Stimulated activated CD4-positive, alpha-beta T cell treated with anti-CD3 and anti-CD28 coated beads, Interleukin-15, amount 100 ng/mL, for 1 hour (primary cell): ENCODE results near the gene RAN.
"Not testable (repeated sequence)": the region's sequence is repeated elsewhere in the genome, so short reads cannot be mapped to it uniquely, and the experiment has no call there.

Source experiments
- DNase-seq, 2 donors: peaks; one replicate each; pipeline ENCODE4 v3.0.0-alpha.2; 2020; ENCODE audit warnings: low read depth in 1 of 2, low spot score in 1 of 2

Gene RAN

DNA sequence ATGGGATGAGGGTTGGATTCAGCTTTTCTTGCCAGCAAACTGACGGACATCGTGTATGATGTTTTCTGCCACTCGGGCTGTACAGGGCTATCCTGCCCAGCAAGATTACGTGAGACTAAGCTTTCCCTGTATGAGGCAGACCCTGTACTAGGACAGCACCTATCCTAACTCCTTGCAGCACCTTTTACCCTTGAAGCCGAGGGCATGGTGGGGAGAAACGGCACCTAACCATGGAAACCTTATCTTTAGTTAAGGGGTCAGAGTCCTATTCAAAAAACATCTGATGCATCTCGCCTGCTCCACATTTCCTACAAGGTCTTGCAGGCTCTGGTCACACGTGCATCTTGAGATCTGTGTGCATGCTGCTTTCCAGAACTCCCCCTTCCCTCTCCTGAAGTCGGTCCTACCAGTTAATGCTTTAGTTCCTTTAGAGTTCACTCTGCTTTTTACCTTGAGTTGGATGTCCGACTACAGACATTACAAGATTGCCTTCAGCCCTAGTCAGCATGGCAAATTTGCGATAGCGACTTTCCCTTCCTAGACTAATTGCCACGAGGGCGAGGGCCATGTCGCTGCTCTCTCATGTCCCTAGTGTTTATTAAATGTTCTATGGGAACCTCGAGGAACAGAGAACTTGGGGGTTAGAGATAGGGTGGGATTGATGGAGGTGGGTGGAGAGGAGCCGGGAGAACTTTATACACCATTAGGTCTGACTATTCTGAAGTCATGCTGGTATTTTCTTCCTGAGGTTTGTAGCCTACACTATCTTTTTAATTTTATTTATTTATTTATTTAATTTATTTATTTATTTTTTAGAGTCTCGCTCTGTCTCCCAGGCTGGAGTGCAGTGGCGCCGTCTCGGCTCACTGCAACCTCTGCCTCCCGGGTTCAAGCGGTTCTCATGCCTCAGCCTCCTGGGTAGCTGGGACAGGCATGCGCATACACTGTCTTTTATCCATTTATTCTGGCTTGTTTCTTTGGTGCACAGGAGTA, 6.6 kb downstream of the RAN start:
- no peak for DNase-seq

DNA sequence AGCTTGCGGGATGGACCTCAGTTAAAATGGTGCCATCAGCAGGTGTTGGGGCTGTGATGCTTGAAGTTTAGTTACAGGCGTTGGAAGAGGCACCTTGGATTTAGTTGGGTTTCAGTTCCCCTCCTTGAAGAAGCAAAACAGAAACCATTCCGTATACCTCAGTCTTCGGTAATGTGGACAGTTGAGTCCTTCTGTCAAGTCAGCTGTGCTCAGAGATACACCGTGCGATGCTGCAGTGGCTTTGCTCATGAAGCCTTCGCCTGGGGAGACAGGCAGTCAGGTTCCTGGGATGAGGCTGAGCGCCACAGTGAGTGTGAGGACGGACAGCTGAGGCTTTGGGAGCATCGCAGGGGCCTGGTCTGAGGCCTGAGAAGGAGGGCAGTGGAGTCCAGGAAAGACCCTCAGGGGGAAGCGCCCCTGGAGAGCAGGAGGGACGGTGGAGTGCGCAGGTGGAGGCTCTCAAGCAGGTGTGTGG, 7.4 kb downstream of the RAN start:
- DNase-seq, result no peak

DNA sequence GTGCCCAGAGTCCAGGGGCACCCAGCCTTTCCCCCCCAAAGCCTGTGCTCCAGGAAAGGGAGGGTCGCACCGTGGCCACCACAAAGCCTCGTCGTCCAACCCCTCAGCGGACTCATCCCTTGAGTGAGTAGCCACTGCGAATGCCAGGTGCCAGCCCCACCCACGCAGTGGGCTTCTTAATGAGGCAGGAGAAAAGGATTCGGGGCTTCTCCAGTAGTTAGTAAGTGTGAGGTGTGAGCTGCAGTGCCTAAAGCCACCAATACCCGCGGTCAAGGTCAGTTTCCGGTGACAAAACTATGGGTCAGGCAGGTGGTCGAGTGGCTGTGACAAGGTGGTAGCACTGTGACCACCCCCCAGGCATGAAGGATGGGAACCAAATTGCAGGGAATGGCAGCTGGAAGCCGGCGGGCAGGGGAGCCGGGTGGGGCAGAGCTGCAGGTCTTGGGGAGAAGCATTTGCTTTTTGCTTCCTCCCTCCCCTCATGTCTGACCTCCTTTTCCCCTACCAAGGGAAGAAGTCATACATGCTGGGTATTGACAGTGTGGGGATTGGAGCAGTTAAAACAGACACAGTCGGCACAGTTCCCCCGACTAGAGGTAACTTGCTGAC, 8.0 kb downstream of the RAN start:
- no peak for DNase-seq

DNA sequence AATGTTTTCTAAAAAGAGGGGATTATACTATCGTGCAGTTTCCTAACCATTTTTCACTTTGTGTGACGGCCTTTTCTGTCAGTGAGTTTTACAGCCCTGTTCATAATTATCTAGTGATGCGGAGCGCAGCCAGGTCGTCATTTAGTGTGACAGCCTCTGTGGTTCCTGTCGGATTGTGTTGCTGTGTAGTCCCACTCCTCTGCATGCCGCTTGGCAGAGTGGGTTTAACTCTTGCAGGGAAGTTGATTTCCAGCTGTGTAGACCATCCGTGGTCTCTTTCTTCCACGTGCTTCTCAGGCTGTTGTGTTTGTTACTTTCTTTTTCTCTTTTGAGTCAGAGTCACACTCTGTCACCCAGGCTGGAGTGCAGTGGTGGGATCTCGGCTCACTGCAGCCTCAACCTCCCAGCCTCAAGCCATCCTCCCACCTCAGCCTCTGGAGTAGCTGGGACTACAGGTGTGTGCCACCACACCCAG, 8.6 kb downstream of the RAN start:
- no peak for DNase-seq

DNA sequence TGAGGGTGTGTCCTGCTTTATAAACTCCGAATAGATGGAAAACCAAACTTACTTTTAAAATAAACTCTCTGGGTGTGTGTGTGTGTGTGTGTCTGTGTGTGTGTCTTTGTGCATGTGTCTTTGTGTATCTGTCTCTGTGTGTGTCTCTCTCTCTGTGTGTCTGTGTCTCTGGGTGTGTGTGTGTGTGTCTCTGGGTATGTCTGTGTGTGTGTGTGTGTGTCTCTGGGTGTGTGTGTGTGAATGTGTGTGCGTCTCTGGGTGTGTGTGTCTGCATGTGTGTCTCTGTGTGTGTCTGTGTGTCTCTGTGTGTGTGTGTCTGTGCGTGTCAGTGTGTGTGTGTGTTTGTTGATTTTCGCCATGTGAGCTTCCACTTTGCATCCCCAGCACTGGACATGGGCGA, 9.2 kb downstream of the RAN start:
- DNase-seq, result no peak

DNA sequence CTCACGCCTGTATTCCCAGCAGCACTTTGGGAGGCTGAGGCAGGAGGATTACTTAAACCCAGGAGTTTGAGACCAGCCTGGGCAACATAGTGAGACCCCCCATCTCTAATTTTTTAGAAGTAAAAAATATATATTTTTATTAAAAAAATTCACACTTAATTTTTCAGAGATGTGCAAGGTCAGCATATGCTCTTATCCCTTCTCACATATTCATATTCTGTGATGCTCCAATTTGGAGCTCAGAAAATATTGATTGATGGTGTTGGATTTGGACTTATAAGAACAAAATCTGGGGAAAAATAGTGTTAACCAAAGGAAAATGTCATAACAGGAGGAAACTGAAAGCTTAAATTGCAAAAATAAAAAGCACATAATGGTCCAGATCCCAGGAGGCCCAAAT, 9.7 kb downstream of the RAN start:
- no peak for DNase-seq

DNA sequence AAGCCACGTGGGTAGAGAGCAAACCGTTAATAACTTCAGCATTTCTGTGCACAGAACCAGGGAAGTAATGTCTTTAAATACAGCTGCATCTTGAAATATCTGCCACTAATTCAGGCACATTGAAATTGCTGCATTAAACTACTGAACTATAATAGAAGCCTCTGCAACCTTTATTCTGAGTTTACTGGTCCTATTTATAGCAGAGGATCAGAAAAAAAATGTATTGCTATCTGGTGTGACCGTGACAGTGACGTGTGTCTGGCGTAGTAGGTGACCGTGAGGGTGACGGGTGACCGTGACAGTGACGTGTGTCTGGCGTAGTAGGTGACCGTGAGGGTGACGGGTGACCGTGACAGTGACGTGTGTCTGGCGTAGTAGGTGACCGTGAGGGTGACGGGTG, 15.3 kb downstream of the RAN start:
- not testable (repeated sequence) for DNase-seq

DNA sequence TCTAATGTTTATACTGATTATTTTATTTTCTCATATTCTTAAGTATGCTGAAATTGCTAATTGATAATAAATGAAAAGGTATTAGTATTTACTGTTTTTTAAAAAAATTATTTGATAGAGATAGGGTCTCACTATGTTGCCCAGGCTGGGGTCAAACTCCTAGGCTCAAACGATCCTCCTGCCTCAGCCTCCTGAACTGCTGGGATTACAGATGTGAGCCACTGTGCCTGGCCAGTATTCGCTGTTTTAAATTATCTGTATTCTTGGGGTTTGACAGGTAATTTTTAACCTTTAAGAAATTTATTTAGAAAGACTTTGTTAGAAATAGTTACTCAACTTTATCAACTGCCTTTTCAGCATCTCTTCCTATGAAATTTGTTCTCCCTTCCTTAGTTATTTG, 32.2 kb downstream of the RAN start:
- DNase-seq, result no peak

DNA sequence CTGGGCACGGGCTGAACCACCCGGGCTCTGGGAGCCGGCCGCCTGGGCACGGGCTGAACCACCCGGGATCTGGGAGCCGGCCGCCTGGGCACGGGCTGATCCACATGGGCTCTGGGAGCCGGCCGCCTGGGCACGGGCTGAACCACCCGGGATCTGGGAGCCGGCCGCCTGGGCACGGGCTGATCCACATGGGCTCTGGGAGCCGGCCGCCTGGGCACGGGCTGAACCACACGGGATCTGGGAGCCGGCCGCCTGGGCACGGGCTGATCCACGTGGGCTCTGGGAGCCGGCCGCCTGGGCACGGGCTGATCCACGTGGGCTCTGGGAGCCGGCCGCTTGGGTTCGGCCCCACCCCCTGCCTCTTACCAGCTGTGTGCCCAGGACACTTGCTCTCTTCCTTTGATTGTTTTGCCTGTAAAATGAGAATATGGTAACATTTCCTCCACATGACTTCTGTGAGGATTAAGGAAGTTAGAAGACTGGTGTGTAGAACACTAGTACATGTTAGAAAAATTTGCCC, 33.1 kb downstream of the RAN start:
- not testable (repeated sequence) for DNase-seq

DNA sequence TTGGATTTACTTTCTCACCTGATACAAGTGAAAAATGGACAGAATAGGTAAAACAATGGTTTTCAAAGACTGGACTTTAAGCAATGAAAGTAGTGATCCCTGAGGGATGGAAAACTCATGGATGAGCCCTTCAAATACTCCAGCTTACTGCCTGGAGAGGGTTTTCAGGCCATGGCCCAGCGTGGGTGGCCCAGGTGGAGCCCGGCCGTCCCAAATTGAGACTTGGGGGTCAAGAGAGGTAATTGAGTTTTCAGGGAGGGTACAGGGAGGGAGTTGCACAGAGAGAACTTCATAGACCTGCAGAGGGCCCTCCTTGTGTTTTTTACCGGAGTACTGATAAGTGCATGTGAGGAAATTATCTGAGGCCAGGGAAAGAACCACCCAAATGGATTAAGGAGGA, 37.2 kb downstream of the RAN start:
- DNase-seq, result no peak

DNA sequence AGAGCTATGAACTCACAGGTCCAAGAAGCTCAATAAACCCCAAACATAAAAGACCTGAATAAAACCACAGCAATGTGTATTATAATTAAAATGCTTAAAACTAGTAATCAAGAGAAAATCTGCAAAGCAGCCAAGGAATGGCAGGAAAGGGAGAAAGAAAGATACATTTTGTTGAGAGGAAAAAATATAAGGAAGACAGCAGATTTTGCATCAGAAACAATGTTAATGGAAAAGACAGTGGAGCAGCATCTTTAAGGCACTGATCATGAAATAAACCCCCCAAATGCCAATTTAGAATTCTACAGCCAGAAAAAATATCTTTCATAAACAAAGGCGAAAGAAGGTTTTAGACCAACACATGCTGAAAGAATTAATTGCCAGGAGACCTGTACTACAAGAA, 39.3 kb downstream of the RAN start:
- no peak for DNase-seq

DNA sequence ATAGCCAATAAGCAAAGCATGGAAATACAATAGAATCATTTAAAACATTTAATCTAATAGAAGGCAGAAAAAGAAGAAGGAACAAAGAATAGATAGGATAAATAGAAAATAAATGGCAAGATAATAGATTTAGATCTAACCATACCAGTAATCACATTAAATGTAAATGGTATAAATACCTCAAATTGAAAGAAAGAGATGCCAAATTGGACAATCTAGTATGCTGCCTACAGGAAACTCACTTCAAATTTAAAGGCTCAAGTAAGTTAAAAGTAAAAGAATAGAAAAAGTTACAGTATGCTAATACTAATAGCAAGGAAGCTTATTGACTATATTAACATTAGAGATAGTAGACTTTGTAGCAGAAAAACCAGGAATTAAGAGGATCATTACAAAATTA, 40.1 kb downstream of the RAN start:
- DNase-seq, result no peak

DNA sequence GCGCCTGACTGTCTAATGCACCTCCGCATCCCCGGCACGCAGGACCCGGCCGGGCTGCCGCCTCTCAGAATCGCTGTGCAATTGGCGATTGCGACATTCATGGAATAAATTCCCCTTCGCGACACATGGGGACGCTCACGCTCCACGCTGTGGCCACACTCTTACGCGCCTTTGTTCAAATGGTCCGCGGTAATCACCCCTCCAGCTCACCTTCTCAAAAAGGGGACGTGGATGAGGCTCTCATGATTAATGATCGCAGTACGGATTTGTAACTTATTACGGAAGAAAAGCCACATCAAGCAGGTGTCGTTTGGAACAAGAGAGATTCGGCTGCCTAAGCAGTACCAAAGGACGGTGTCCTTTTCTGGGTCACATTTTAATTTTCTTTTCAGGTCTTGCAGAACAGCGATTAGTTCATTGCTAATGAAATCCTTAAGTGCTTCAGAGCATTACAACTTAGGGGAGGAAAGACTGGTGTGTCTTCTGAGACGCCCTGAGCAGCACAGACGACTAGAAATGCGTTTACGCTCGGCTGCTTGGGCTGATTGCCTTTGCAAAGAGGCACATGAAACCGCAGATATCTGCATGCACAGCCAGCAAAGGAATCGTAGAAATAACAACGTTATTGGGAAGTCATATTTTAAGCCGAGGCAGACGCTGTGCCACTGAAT, 44.5 kb downstream of the RAN start:
- no peak for DNase-seq

DNA sequence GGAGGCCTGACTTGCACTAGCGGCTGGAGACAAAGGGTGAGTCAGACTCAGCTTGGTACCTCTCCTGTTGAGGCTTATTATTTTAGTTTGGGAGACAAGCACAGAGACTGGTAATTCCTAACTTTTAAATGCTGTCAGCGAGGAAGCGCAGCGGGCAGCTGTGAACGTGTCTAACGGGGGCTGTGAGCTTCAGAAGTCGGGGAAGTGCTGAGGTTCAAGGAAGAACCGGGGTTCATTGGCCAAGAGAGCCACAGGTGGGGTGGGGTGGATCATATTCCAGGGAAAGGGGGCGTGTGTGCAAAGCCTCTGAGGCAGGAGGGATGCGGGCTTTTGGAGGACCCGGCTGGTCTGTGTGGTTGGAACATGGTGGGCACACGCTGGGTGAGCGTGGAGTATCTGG, 45.7 kb downstream of the RAN start:
- DNase-seq, result no peak

DNA sequence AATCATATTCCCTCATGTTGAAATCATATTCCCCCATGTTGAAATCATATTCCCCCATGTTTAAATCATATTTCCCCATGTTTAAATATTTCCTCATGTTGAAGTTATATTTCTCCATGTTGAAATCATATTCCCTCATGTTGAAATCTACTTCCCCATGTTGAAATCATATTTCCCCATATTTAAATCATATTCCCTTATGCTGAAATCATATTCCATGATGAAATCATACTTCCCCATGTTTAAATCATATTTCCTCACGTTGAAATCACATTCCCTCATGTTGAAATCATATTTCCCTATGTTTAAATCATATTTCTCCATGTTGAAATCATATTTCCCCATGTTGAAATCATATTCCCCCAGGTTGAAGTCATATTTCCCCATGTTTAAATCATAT, 47.2 kb downstream of the RAN start:
- DNase-seq, result no peak

DNA sequence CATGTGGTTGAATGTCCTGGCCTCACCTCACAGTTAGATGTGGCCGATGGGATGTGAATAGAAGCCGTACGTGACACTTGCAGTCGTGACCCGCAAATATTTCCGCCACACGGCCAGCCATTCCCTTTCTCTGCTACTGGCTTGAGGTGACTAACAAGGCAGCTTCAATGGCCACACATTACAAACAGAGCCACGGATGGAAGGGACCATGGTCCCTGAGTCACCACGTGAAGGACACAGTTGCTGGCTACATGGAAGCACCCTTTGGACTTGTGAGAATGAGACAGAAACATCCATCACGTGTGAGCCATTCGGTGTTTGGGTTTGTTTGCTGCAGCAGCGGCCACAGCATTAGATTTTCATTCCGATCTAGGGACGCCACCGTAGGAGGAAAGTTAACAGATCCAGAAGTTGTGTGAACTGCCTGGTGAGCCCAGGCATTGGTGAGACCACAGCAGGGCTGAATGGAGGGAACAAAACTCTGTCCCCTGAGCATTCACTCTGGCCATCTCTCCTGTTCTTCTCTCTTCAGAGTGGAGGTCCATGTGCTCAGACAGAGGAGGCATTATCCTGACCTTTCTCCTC, 48.3 kb downstream of the RAN start:
- no peak for DNase-seq

DNA sequence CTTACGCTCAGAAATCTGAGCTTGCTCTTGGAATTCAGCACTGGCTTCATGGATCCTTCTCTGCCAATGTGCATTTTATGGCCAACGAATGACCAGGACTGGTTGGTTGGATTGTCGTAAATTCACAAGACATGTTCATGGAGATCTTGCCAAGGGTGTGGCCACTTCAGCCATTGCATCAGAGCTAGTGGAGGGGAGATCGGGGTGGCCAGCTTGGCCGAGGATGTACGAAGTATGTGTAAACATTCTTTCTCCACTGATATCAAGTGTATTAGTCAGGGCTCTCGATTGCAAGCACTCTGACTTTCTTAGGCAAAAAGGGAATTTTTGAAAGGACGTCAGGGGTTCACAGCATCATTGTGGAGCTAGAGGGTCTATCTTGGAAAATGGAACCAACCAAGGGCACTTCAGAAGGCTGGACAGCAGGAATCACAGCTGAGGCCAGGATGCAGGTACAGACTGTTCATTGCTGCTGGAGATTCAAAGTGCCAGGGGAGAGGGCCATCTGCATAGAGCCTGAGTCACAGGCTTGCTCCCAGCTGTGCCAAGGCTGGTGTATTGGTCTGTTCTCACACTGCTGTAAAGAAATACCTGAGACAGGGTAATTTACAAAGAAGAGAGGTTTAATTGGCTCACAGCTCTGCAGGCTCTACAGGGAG, 49.0 kb downstream of the RAN start:
- DNase-seq, result no peak

DNA sequence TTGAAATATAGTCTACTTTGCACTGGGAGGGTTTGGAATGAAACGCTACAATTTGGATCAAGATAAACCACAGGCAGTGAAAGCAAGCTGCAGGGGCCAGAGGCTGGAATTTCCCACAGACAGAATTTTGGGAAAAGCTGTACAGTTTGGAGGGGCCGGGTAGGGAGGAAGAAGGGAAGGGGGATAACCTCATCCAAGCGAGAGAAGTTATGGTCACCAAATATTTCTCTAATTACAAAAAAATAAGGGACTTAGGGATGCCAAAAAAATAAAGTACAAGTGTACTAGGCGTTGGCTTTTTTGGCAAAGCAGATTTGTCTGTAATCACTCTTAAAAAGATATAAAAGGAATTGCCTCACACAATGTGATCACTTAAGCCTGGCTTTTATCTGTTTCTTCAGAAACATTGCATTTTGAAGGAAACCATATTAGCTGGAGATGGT, 50.7 kb downstream of the RAN start:
- no peak for DNase-seq

DNA sequence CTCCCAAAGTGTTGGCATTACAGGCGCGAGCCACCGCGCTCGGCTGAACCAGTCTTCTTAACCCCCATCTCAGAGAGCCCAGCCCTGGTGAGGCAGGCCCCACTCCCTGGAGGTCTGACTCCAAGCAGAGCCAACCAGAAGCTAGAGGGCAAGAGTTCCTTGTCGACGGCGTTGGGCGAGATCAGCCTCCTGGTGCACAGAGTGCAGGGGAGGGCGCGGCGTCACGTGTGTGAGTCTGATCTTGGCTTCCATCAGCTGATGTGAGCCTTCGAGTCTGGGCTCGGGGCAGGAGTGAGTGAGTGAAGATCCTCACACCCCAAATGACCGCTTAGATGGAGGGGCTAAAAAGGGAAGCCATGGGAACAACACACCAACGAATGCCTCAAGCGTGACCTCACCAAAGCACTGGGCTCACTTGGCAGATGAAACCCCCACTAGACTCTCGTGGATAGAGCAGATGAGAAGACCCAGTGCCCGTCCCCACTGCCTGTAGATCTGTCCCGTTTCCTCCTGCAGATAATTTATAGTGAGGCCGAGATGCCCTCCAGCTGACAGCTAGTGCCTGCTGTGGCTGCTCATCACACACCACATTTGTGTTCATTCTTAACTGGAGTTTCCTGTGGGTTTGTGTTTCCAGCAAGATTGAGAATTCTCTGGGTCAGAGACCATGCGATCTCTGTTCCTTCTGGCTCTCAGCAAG, 53.2 kb downstream of the RAN start:
- DNase-seq, result no peak

DNA sequence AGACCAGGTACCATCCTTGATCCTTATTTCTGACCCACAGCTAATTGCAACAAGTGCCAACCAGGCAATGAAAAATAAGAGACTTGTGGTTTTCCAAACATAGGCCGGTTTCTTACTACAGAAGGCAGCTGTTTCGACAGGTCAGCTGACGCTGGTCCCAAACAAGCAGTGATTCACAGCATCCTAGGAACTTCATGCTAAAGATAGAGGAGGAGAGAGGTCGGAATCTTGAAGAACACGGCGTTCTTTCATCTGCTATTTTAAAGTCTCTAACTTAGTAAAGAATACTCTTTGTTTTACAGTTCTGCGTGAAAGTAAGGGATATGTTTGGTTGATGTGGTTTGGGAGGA, 53.8 kb downstream of the RAN start:
- no peak for DNase-seq
